ENCODE results near the gene PLPPR5.

The PLPPR5 gene

DNA sequence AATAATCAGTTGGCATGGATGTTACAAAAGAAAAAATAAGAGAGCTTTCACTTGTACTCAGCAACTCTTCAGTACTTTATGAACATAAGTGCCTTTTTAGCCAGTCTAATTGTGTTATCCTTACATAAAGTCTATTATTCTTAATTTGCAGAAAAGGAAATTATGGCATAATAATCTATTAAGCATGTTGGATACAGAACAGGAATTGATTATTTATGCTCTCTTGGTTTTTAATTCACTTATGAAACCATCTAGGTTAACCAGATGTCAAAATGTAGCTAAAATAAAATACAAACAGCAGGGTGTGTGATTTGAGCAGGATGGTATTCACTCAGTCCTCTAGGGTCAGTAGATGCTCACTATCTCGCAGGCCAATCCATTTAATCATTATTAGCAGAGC lies 79.7 kb downstream of the PLPPR5 start:
- no peak overlapping the region for H3K9ac ChIP-seq
- H3K79me2 ChIP-seq (ENCODE audit: insufficient read depth, low read depth) = no peaks in the 10 kb centered on the region
- H3K27ac ChIP-seq = no peak overlapping the region
- no peak overlapping the region for H3K4me2 ChIP-seq
- H3K27me3 ChIP-seq (ENCODE audit: insufficient read depth, low read depth) = no peaks in the 10 kb centered on the region
- H3K4me3 ChIP-seq (IDR thresholded peaks at IDR 0.05; ENCODE audit: insufficient read depth, low read depth, low read length) = no peak overlapping the region
- H3K36me3 ChIP-seq (ENCODE audit: insufficient read depth) = no peaks in the 10 kb centered on the region
- H2AFZ ChIP-seq (ENCODE audit: low read depth) = no peak overlapping the region
- no peaks in the 10 kb centered on the region for H3K4me1 ChIP-seq (ENCODE audit: low read depth, poor library complexity, severe bottlenecking)
- H4K20me1 ChIP-seq (ENCODE audit: insufficient read depth) = no peaks in the 10 kb centered on the region
- TF ChIP-seq, protein P1, sequence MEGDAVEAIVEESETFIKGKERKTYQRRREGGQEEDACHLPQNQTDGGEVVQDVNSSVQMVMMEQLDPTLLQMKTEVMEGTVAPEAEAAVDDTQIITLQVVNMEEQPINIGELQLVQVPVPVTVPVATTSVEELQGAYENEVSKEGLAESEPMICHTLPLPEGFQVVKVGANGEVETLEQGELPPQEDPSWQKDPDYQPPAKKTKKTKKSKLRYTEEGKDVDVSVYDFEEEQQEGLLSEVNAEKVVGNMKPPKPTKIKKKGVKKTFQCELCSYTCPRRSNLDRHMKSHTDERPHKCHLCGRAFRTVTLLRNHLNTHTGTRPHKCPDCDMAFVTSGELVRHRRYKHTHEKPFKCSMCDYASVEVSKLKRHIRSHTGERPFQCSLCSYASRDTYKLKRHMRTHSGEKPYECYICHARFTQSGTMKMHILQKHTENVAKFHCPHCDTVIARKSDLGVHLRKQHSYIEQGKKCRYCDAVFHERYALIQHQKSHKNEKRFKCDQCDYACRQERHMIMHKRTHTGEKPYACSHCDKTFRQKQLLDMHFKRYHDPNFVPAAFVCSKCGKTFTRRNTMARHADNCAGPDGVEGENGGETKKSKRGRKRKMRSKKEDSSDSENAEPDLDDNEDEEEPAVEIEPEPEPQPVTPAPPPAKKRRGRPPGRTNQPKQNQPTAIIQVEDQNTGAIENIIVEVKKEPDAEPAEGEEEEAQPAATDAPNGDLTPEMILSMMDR (conservative IDR thresholded peaks at IDR 0.05; ENCODE audit: low read depth, low read length) = no peak

DNA sequence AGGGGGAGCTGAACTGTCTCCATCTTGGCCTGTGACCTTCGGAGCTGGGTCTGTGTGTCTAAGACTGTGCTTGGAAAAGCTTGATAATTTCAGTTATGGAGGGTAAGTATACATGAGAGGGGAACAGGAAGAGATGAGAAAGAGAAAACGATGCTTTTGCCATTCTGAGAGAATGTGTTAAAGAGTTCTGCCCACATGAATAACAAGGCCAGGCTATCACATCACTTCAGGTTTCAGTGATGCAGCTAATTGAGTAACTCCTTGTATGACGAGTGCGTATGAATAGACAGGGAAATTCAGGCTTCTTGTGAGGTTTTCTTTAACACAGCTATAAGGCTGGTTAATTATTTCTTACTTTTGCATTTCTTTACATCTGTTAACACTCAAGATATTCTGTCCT lies 81.0 kb downstream of the PLPPR5 start:
- H3K9ac ChIP-seq = no peak overlapping the region
- no peak overlapping the region for H3K27ac ChIP-seq
- no peak overlapping the region for H2AFZ ChIP-seq (ENCODE audit: low read depth)
- no peaks in the 10 kb centered on the region for H4K20me1 ChIP-seq (ENCODE audit: insufficient read depth)
- H3K4me3 ChIP-seq (IDR thresholded peaks at IDR 0.05; ENCODE audit: insufficient read depth, low read depth, low read length) = no peak overlapping the region
- TF ChIP-seq, protein P1 (conservative IDR thresholded peaks at IDR 0.05; ENCODE audit: low read depth, low read length) = no peak
- no peaks in the 10 kb centered on the region for H3K4me1 ChIP-seq (ENCODE audit: low read depth, poor library complexity, severe bottlenecking)
- no peaks in the 10 kb centered on the region for H3K27me3 ChIP-seq (ENCODE audit: insufficient read depth, low read depth)
- no peak overlapping the region for H3K4me2 ChIP-seq
- H3K36me3 ChIP-seq (ENCODE audit: insufficient read depth) = no peaks in the 10 kb centered on the region
- H3K79me2 ChIP-seq (ENCODE audit: insufficient read depth, low read depth) = no peaks in the 10 kb centered on the region

DNA sequence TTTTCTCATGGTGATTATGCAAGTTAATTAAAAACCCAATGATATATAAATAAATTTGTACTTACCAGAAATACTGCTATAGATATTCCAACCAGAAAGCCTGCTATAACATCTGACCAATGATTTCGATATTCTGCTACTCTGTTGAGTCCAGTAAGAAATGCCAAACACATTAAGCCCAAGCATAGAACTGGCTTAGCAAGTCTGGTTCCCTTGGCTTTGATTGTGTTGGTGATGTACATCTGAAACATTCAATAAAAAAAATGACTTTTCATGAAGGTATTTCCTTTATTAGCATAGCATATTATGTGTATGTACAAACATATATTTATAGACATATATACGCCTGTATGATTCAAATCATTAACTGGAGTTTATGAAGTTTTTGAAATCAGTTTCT lies 82.8 kb downstream of the PLPPR5 start:
- no peaks in the 10 kb centered on the region for H4K20me1 ChIP-seq (ENCODE audit: insufficient read depth)
- no peak overlapping the region for H3K9ac ChIP-seq
- TF ChIP-seq, protein P1 (conservative IDR thresholded peaks at IDR 0.05; ENCODE audit: low read depth, low read length) = no peak
- H3K27ac ChIP-seq = no peak overlapping the region
- H3K4me2 ChIP-seq = no peak overlapping the region
- H3K27me3 ChIP-seq (ENCODE audit: insufficient read depth, low read depth) = no peaks in the 10 kb centered on the region
- no peaks in the 10 kb centered on the region for H3K79me2 ChIP-seq (ENCODE audit: insufficient read depth, low read depth)
- H2AFZ ChIP-seq (ENCODE audit: low read depth) = no peak overlapping the region
- no peaks in the 10 kb centered on the region for H3K4me1 ChIP-seq (ENCODE audit: low read depth, poor library complexity, severe bottlenecking)
- H3K36me3 ChIP-seq (ENCODE audit: insufficient read depth) = no peaks in the 10 kb centered on the region
- H3K4me3 ChIP-seq (IDR thresholded peaks at IDR 0.05; ENCODE audit: insufficient read depth, low read depth, low read length) = no peak overlapping the region

DNA sequence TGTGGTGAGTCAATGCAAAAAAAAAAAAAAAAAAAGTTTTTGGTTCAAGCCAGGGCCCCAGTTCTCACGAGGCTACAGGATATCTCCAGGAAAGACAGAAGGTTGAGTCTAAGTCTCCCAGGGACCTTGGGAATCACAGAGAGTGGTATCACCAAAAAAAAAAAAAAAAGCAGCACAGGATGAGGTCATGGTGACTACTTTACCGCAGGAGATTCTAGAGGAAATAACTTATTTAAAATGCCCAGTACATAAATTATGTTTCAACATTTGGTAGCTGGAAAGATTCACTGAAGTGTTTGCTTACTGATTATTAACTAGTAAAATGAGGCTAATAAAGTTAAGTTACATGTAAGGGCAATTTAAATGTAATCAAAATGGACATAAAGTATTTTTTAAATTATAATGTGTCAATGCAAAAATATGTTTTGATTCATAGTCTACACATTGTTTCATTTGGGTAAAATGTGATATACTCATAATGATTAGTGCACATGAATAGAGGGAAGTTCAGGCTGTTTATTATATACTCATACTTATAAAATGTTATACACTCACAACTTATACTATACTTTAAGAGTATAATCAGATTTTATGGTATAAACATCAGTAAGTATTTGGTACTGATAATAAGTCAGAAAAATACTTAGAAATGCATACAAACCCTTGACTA lies 84.1 kb downstream of the PLPPR5 start:
- Histone ChIP-seq H3K79me2 (ENCODE audit: insufficient read depth, low read depth) (no peaks in the 10 kb centered on the region), H3K4me3 (IDR thresholded peaks at IDR 0.05; ENCODE audit: insufficient read depth, low read depth, low read length) (no peak overlapping the region), H3K27ac (no peak overlapping the region), H3K36me3 (ENCODE audit: insufficient read depth) (no peaks in the 10 kb centered on the region), H3K27me3 (ENCODE audit: insufficient read depth, low read depth) (no peaks in the 10 kb centered on the region), H3K4me1 (ENCODE audit: low read depth, poor library complexity, severe bottlenecking) (no peaks in the 10 kb centered on the region), H2AFZ (ENCODE audit: low read depth) (no peak overlapping the region), H4K20me1 (ENCODE audit: insufficient read depth) (no peaks in the 10 kb centered on the region), H3K4me2 (no peak overlapping the region), H3K9ac (no peak overlapping the region)
- TF ChIP-seq, protein P1 (conservative IDR thresholded peaks at IDR 0.05; ENCODE audit: low read depth, low read length) = no peak
